Transverse colon (tissue), 4 donors: ENCODE results near the gene CEPT1.

Source experiments
- CTCF ChIP-seq, 5 experiments: fragments of 200-600 bp in 3 of 5; fragments of 450-650 bp in 2 of 5; sonication (generic) in 3 of 5; IDR thresholded peaks; 1 replicate in 2 of 5; 2 replicates in 3 of 5; pipeline ENCODE4 v1.5.1; 2016 to 2017; ENCODE audit warnings: antibody characterized with exemption in 5 of 5, inconsistent platforms in 3 of 5, mild to moderate bottlenecking in 2 of 5, moderate library complexity in 1 of 5
- POLR2A ChIP-seq: fragments of 450-650 bp; IDR thresholded peaks from one replicate; pipeline ENCODE4 v1.6.1; 2016; ENCODE audit warnings: antibody characterized with exemption, mild to moderate bottlenecking, moderate library complexity
- POLR2AphosphoS5 ChIP-seq, 3 donors: sonication (generic); formaldehyde crosslinking; IDR thresholded peaks; one replicate each; pipeline ENCODE4 v1.6.1; 2016; ENCODE audit warnings: antibody characterized with exemption in 3 of 3

DNA sequence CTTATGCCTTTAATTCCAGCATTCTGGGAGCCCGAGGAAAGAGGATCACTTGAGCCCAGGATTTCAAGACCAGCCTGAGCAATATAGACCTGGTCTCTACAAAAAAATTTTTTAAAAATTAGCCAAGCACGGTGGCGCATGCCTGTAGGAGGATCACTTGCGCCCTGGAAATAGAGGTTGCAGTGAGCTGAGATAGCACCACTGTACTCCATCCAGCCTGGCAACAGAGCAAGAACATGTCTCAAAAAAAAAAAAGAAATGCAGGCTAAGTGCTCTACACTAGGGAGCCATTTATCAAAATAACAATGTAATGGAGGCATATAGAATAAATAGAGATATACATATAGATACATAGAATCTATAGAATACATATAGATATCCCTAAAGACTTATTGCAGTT is 23.3 kb downstream of the CEPT1 start:
- TF ChIP-seq CTCF (IDR thresholded peaks at IDR 0.05), result no peak
- no peak for TF ChIP-seq POLR2A
- no peak for TF ChIP-seq POLR2AphosphoS5 (IDR thresholded peaks at IDR 0.05)
